H1 (cell line): ENCODE results near the gene JAM2. TPM values are rescaled to one million over a fixed set of nuclear protein-coding genes. Genes with fewer than 3 reads are reported as not detected.
A peak's percentile ranks its signal among the peaks of the same experiment; 100 is the strongest.

Source experiments
- BACH1 ChIP-seq: IDR thresholded peaks from 2 replicates; pipeline ENCODE4 v1.6.1; 2012; ENCODE audit warnings: low read length, improper control_type of control experiment
- CBX8 ChIP-seq: fragments of 300-800, 300-1000 bp; sonication (generic); IDR thresholded peaks from 2 replicates; pipeline ENCODE4 v1.7.1; 2016; ENCODE audit warnings: low read depth, low read length, borderline replicate concordance
- CEBPB ChIP-seq: IDR thresholded peaks from 2 replicates; pipeline ENCODE4 v1.6.1; 2012; ENCODE audit warnings: low read depth, low read length
- CHD1 ChIP-seq: IDR thresholded peaks from 2 replicates; pipeline ENCODE4 v1.6.1; 2012; ENCODE audit warnings: low read depth, low read length, improper control_type of control experiment
- EGR1 ChIP-seq: IDR thresholded peaks from 2 replicates; pipeline ENCODE4 v1.6.1; 2011; ENCODE audit warnings: low read depth, low read length, borderline replicate concordance
- EZH2 ChIP-seq: fragments of 200-600 bp; sonication (generic); IDR thresholded peaks from 2 replicates; pipeline ENCODE4 v1.7.1; 2012; ENCODE audit warnings: low read depth, mild to moderate bottlenecking, moderate library complexity, low read length, inconsistent platforms; ENCODE audit not compliant: severe bottlenecking
- JUN ChIP-seq: IDR thresholded peaks from 2 replicates; pipeline ENCODE4 v1.6.1; 2011; ENCODE audit warnings: low read depth, mild to moderate bottlenecking, improper control_type of control experiment, low read length
- RBBP5 ChIP-seq: IDR thresholded peaks from 2 replicates; pipeline ENCODE4 v1.7.1; 2012; ENCODE audit warnings: low read depth, mild to moderate bottlenecking, inconsistent platforms, low read length, moderate library complexity, borderline replicate concordance
- SP2 ChIP-seq: IDR thresholded peaks from 2 replicates; pipeline ENCODE4 v1.6.1; 2012; ENCODE audit warnings: mild to moderate bottlenecking, low read length, inconsistent platforms
- TEAD4 ChIP-seq: IDR thresholded peaks from 2 replicates; pipeline ENCODE4 v1.6.1; 2012; ENCODE audit warnings: low read depth, low read length, inconsistent platforms, mixed read lengths
- polyA plus RNA-seq, 7 experiments: library from polyadenylated mRNA; depleted of rRNA in 3 of 7; stranded (reverse) in 5 of 7; unstranded in 2 of 7; fragments of >200 nt in 5 of 7; fragments of 200-250 nt in 2 of 7; gene quantifications; 1 replicate in 5 of 7; 2 replicates in 1 of 7; 4 replicates in 1 of 7; pipeline versions ENCODE4 v1.2.1 to v1.2.3, GENCODE V29; 2011 to 2013; ENCODE audit warnings: missing spikeins in 2 of 7, mixed read lengths in 2 of 7
- total RNA-seq: library from RNA; stranded (reverse); fragmentation: NEBNext Ultra II Directional; extraction: Animal tissue kit (Norgen Biotek cat#: 25700); gene quantifications from 2 replicates; pipeline ENCODE4 v1.2.1, GENCODE V29; 2021
- TF ChIP-seq, protein P1 (sequence below): fragments of 300-600 bp; sonication (generic); IDR thresholded peaks from 2 replicates; pipeline ENCODE4 v1.7.1; 2012; ENCODE audit warnings: low read length, moderate library complexity, mild to moderate bottlenecking, inconsistent platforms; ENCODE audit not compliant: insufficient replicate concordance

Gene JAM2
- total and polyA plus RNA-seq, 2 of the 8 experiments (the other 6 are each of a cell fraction or from before 2014, with no cell fraction given) = 4.9 to 9.5 TPM

DNA sequence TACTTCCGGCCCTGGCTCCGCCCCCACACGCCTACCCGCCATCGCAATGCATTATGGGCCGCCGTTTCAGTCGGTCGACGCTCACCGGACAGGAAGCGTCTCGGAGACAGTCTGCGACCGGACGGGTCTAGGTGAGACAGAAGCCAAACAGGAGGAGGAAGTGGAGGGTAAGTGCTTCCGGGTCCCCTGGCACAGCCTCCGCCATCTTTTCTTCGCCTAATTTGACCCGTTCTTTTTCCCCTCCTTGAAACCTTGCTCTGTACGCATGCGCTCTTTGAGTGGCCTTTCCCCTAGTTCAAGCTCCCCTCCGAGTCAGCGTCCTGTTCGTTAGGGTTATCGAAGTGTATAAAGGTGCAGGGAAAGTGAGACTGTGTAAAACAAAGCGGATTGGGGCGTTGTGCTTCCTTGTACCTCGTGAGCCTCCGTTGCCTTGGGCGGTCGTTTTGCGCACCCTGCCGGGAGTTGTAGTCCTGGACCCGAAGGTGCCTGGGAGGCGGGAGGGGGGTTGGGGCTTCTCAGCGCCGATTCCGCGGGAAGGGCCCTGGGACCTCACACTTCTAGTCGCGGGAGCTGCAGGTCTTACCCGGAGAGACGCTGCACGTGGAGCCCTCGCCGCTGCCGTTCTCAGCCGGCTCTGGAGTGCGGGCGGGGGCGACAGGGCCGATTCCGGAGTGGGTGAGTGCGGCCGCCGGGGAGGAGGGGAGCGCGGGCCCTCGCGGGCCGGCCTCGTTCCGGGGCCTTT, 96.0 kb downstream of the JAM2 start, which contains the start of the genes ATP5PF and GABPA (continued):
- TF ChIP-seq, protein P1, sequence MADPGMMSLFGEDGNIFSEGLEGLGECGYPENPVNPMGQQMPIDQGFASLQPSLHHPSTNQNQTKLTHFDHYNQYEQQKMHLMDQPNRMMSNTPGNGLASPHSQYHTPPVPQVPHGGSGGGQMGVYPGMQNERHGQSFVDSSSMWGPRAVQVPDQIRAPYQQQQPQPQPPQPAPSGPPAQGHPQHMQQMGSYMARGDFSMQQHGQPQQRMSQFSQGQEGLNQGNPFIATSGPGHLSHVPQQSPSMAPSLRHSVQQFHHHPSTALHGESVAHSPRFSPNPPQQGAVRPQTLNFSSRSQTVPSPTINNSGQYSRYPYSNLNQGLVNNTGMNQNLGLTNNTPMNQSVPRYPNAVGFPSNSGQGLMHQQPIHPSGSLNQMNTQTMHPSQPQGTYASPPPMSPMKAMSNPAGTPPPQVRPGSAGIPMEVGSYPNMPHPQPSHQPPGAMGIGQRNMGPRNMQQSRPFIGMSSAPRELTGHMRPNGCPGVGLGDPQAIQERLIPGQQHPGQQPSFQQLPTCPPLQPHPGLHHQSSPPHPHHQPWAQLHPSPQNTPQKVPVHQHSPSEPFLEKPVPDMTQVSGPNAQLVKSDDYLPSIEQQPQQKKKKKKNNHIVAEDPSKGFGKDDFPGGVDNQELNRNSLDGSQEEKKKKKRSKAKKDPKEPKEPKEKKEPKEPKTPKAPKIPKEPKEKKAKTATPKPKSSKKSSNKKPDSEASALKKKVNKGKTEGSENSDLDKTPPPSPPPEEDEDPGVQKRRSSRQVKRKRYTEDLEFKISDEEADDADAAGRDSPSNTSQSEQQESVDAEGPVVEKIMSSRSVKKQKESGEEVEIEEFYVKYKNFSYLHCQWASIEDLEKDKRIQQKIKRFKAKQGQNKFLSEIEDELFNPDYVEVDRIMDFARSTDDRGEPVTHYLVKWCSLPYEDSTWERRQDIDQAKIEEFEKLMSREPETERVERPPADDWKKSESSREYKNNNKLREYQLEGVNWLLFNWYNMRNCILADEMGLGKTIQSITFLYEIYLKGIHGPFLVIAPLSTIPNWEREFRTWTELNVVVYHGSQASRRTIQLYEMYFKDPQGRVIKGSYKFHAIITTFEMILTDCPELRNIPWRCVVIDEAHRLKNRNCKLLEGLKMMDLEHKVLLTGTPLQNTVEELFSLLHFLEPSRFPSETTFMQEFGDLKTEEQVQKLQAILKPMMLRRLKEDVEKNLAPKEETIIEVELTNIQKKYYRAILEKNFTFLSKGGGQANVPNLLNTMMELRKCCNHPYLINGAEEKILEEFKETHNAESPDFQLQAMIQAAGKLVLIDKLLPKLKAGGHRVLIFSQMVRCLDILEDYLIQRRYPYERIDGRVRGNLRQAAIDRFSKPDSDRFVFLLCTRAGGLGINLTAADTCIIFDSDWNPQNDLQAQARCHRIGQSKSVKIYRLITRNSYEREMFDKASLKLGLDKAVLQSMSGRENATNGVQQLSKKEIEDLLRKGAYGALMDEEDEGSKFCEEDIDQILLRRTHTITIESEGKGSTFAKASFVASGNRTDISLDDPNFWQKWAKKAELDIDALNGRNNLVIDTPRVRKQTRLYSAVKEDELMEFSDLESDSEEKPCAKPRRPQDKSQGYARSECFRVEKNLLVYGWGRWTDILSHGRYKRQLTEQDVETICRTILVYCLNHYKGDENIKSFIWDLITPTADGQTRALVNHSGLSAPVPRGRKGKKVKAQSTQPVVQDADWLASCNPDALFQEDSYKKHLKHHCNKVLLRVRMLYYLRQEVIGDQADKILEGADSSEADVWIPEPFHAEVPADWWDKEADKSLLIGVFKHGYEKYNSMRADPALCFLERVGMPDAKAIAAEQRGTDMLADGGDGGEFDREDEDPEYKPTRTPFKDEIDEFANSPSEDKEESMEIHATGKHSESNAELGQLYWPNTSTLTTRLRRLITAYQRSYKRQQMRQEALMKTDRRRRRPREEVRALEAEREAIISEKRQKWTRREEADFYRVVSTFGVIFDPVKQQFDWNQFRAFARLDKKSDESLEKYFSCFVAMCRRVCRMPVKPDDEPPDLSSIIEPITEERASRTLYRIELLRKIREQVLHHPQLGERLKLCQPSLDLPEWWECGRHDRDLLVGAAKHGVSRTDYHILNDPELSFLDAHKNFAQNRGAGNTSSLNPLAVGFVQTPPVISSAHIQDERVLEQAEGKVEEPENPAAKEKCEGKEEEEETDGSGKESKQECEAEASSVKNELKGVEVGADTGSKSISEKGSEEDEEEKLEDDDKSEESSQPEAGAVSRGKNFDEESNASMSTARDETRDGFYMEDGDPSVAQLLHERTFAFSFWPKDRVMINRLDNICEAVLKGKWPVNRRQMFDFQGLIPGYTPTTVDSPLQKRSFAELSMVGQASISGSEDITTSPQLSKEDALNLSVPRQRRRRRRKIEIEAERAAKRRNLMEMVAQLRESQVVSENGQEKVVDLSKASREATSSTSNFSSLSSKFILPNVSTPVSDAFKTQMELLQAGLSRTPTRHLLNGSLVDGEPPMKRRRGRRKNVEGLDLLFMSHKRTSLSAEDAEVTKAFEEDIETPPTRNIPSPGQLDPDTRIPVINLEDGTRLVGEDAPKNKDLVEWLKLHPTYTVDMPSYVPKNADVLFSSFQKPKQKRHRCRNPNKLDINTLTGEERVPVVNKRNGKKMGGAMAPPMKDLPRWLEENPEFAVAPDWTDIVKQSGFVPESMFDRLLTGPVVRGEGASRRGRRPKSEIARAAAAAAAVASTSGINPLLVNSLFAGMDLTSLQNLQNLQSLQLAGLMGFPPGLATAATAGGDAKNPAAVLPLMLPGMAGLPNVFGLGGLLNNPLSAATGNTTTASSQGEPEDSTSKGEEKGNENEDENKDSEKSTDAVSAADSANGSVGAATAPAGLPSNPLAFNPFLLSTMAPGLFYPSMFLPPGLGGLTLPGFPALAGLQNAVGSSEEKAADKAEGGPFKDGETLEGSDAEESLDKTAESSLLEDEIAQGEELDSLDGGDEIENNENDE = no peak
- peak; percentile 41; the same call in 1 of the 2 replicates for TF ChIP-seq RBBP5
- TF ChIP-seq SP2 = no peak
- TF ChIP-seq CBX8 = no peak
- no peak for TF ChIP-seq TEAD4
- no peak for TF ChIP-seq CEBPB
- TF ChIP-seq EZH2 = no peak
- TF ChIP-seq JUN = 0 out of 2 replicates have a peak, but pooled peaks have one; percentile 2
- no peak for TF ChIP-seq BACH1
- TF ChIP-seq EGR1 = peak; percentile 80
- TF ChIP-seq CHD1 = 0 out of 2 replicates have a peak, but pooled peaks have one; percentile 57
